ELF-1 (cell line): Measurements from ENCODE around the gene ASTL.
"Not testable (repeated sequence)": the region's sequence is repeated elsewhere in the genome, so short reads cannot be mapped to it uniquely, and the experiment has no call there.

Experiments used
- DNase-seq: peaks from one replicate; pipeline ENCODE4 v3.0.0-alpha.2; 2016; ENCODE audit warnings: low read depth, low spot score

Gene ASTL

GRCh38 chr2:96099861-96100798 lies 38.2 kb downstream of the ASTL start:
- peak; percentile 7 for DNase-seq

DNA sequence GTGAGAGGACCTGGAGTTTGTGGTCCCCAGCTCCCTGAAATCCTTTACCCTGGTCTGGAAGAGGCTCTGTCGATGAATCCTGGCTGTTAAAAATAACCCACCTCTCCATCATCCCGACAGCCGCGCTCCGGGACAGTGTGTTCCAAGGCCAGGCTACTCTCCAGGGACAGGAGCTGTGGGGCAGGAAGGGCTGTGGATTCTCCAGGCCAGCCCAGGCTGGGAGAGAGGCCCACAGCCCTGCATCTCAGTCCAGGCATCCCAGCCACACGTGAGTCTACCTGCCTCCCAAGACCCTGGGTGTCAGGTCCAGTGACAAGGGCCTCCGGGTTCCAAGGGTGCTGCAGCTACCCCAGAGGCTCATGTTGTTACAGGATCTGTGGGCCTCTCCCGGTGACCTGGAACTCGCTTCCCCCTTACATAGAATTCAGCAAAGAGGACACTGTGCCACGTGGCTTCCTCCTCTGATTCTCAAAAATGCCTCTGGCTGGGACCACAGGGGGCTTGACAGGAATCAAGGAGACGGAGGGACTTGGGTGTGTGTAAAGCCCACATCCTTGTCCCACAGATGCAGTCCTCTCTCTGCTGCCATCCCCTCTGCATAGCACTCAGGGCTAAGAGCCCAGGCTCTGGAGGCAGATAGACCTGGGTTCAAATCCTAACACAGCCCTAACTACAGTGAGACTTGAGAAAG lies 39.3 kb downstream of the ASTL start:
- DNase-seq: peak; percentile 11

GRCh38 chr2:96097951-96098823 lies 40.1 kb downstream of the ASTL start:
- peak; percentile 1 for DNase-seq

GRCh38 chr2:96097441-96097840 lies 40.9 kb downstream of the ASTL start:
- DNase-seq: no peak

GRCh38 chr2:96095116-96095636 lies 43.1 kb downstream of the ASTL start:
- no peak for DNase-seq

- no peak for DNase-seq
These were observed 44.8 kb downstream of the ASTL start for GRCh38 chr2:96093528-96093927.

GRCh38 chr2:96092951-96093350 lies 45.4 kb downstream of the ASTL start:
- DNase-seq: peak; percentile 0

GRCh38 chr2:96092573-96092877 lies 45.8 kb downstream of the ASTL start:
- DNase-seq: peak; percentile 3

DNA sequence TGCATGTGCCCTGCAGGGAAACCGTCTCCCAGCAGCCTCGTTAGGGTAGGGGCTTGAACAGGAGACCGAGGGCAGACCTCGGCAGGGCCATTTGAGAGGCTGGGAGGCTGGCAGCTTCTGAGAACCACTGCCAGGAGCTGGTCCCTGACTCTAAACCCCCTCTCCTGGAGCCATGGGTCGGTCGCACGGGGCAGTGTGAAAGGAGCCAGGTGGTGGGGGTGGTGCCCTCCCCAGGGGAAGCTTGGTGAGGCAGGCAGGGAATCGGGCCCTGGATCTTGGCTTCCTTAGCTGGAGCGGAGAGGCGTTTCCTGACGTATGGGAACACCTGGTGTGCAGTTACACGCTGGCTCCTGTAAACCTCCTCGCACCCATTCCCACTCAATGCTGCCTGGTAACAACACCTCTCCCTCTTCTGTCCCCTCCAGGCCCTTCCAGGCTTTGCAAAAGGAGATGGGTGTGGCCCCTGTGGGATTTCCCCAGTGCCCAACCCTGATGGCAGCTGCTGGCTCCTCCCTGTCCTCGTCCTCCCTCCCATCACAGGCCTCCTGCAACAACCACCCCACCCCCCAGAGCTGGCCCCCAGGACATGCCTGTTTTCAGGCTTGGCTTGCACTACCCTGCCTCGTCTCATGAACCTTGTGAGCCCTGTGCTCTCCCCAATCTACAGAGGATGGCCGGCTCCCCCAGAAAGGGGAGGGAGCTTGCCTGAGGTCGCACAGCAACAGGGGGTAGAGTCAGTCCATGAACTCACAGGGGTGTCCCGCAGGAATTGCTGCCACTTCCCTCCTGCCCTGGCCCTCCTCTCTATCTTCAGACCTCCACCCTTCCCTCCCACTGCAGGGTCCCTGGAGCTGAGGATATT lies 46.4 kb downstream of the ASTL start:
- DNase-seq: peak; percentile 72

DNA sequence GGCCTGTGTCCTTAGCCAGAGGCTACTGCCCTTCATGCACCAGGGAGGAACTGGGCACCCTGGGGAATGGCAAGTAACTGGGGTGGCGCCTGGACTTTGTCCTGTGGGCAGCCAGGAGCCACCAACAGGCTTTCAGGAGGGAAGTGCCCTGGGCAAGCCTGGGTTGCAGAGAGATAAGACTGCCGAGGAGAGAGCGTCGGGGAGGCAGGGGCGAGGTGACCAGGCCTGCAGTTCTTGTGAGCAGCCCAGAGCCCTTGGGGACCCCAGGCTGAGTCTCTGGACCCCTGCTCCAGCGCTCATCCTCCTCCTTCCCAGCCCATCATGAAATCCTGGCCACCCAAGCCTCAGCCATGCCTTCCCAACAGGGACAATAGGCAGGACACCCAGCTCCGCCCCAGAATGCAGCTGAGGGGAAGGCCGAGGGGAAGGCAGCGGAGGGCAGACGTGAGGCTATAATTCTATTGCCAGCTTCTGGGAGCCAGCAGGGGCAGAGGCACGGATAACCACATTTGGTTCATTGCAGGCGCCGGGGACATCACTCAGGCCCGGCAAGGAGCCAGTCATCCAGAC lies 47.1 kb downstream of the ASTL start:
- no peak for DNase-seq

DNA sequence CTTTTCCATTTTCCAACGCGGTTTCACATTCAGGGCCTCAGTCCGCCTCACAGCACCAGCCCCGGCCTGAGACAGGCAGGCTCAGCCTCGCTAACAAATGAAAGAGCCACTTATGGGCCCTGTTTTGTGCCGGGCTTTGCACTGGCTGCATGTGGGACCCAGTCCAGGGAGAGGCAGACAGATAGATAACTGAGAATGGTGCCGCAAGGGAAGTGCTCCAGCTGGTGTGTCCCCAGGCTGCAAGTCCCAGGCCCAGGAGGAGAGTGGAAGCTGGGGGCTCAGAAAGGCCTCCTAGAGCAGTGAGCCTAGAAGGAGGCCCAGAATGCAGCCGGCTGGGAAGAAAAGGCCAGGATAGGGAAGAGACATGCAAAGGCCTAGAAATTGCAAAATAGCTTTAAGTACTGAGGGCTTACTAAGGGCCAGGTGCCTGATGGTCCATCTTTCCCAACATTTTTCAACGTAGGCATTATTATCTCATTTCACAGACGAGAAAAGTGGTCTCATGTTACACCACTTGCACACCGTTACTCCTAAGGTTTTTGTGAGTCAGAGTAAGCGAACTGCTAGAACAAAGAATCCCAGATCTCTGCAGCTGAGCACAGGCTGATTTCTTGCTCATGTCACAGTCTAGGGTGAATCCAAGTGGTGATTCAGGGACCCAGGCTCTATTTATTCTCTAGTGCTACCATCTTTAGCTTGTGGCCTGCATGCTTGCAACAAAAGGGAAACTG lies 47.9 kb downstream of the ASTL start:
- no peak for DNase-seq

- DNase-seq: peak; percentile 11
These were observed 48.7 kb downstream of the ASTL start for GRCh38 chr2:96089356-96090195.

DNA sequence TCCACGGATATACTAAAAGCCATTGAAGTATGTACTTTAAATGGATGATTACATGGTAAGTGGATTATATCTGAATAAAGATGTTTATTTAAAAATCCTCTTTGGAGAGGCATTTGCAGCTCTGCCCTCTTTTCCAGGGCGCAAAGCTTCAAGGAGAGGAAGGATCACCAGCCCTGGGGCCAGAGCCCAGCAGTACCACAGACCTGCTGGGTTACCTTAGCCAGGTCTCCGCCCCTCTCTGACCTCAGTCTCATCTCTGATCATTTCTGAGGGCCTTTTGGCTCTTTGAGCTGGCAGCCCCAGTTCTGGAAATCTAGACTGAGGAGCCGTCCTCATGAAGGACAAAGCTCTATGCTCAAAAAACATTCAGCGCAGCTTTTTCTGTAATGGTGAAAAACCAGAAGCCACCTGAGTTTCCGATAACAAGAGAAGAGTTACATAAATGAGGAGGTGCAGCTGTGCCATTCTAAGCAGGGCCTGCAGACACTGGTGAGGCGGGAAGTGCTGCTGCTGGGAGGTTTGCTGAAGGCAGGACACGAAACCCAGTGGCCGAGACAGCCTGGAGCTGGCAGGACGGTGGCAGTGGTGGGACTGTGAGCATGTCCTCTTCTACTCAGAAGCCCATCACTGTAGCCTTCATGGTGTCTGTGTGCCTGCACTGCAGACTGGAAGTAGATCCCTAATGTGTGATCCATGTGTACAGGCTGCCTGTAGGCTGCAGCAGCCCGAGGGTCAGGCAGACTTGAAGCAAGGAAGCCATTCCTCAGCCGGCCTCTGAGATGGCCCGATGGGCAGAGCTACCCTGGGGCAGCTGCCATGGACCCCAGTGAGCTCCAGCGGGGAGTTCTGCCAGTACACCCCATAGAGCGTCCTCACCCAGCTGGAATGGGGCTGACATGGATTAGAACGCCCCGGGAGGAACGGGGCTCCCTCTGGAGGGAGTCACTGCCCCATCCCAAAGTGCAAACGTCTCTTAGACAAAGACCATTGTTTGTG lies 49.7 kb downstream of the ASTL start:
- peak; percentile 0 for DNase-seq

DNA sequence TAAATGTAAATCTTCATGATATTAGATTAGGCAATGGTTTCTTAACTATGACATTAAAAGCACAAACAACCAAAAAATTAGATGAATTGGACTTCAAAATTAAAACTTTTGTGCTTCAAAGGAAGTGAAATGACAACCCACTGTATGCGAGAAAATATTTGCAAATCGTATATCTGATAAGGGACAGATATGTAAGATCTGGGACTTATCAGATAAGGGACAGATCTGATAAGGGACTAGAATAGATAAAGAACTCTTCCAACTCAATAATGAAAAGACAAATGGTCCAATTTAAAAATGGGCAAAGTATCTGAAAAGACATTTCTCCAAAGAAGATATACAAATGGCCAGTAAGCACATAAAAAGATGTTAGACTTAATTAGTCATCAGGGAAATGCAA lies 51.2 kb downstream of the ASTL start:
- DNase-seq: no peak

DNA sequence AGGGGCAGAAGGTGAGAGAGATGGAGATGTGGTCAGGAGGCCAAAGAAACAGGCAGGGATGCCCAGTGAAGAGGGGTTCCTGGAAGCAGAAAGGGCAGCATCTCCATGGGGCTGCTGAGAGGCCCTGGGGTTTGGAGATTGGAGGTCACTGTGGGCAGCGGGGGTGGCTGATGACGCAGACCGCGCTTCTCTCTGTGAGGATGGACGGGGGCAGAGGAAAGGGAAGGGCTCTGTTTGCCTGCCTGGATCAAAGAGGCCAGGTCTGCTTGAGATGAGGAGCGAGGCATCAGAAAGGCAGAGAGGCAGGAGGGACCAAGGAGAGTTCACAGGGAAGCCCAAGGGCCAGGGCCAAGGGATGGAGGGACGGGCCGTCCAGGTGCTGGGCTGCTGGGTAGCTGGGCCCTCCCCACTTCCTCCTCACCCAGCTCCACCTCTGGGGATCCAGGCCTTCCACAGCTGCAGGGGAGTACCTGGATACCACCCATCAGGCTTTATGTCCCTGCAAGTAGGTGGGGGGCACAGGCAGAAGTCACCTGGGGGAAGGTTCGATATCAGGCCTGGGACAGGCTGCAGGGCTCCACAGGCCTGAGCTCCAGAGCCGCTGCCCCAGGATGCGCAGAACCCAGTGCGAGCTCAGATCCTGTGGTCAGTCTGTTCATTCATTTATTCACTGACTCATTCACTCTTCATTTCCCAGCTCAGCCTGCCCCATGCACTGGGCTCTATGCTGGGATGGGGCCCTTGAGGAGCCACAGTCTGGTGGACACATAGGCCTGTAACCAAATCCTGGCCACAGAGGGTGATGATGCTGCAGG lies 52.6 kb downstream of the ASTL start:
- DNase-seq: no peak

DNA sequence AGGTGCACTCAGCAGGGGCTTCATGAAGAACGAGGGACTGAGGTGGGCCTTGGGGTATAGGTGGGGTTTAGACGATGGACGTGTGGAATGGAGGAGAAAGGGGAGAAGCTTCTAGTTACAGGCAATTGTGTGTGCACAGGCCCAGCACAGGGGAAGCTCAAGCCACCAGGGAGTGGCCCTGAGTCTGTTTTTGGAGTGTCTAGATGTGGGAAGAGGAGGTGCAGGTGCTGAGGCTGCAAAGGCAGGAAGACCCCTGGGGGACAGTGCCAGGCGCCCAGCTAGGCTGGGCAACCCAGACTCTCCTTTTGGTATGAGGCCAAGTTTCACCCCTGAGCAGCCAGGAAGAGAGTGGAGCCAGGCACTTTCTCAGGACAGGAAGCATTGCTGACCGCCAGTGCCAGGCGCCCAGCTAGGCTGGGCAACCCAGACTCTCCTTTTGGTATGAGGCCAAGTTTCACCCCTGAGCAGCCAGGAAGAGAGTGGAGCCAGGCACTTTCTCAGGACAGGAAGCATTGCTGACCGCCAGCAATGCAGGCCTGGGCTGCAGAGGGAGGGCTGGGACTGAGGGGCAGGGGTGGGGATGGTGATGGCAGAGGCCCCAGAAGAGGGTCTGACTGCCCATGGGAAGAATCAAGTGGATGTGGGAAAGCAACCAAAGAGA lies 53.3 kb downstream of the ASTL start:
- DNase-seq: not testable (repeated sequence)
